Pancreas (tissue), 10 donors: ENCODE results near the gene STXBP5. TPM values are rescaled to one million over a fixed set of nuclear protein-coding genes. Genes with fewer than 3 reads are reported as not detected.
A peak's percentile ranks its signal among the peaks of the same experiment; 100 is the strongest.

Experiments used
- ATAC-seq, 4 donors: fragments of 200-7000 bp; cut with Tn5 transposase; one replicate each; pipeline versions ENCODE4 v1.8.0 to v1.9.1; 2020; ENCODE audit warnings: mild to moderate bottlenecking in 4 of 4, moderate library complexity in 4 of 4
- DNase-seq, 6 donors: peaks; one replicate each; pipeline ENCODE4 v3.0.0-alpha.2; 2020
- FAIRE-seq: peaks from 2 replicates; lab custom pipeline; 2012; peaks lifted over from hg19 to GRCh38; lab: Jason Lieb, UNC
- H3K27ac ChIP-seq, 4 donors: fragments of 200-600 bp; sonication (generic); 1 replicate in 3 of 4; 2 replicates in 1 of 4; pipeline versions ENCODE4 v1.5.0 to v1.8.0; 2020
- H3K27me3 ChIP-seq, 4 donors: fragments of 200-600 bp; one replicate each; pipeline ENCODE4 v1.8.0; 2021
- H3K36me3 ChIP-seq, 3 donors: fragments of 200-600 bp; sonication (generic) in 1 of 3; one replicate each; pipeline versions ENCODE4 v1.5.0 to v1.8.0; 2020 to 2021
- H3K4me1 ChIP-seq, 3 donors: fragments of 200-600 bp; one replicate each; pipeline ENCODE4 v1.8.0; 2021
- H3K4me3 ChIP-seq, 4 donors: fragments of 200-600 bp; sonication (generic) in 2 of 4; one replicate each; pipeline versions ENCODE4 v1.5.0 to v1.8.0; 2020 to 2021
- H3K9me3 ChIP-seq, 4 donors: fragments of 200-600 bp; one replicate each; pipeline ENCODE4 v1.8.0; 2021
- CTCF ChIP-seq, 4 donors: fragments of 200-600 bp; sonication (generic) in 3 of 4; IDR thresholded peaks; one replicate each; pipeline versions ENCODE4 v1.5.0 to v1.8.0; 2021; ENCODE audit warnings: antibody characterized with exemption in 4 of 4
- WGBS, 2 donors: extraction: QIAGEN DNeasy Blood & Tissue Kit; methylation state at CpG; one replicate each; pipeline ENCODE4 v1.1.7; 2013; 5-methylcytosine and 5-hydroxymethylcytosine counted together
- intact Hi-C, 3 donors: fragments of 100-400 bp; cut with DNase I; formaldehyde crosslinking; loops; one replicate each; pipeline versions ENCODE4 v1.11.1 to v1.14.2; 2022
- polyA plus RNA-seq, 2 donors: library from polyadenylated mRNA; stranded (reverse); fragments of 200-250 nt; gene quantifications; one replicate each; pipeline ENCODE4 v1.2.3, GENCODE V29; 2013
- total RNA-seq, 6 donors: library from RNA; stranded (reverse); fragmentation: NEBNext Ultra II Directional in 4 of 6; extraction: Animal tissue kit (Norgen Biotek cat#: 25700) in 4 of 6; gene quantifications; one replicate each; pipeline versions ENCODE4 v1.2.1 to v1.2.4, GENCODE V29; 2021 to 2023
- donor health status: healthy with polysubstance abuse.
- donor health status: DM: no; HTN: no; CAD: no; lungs with moderate emphysema.
- donor health status: DM: no; HTN: no; CAD: no.
- donor health status: control.
- donor health status: control.
- donor health status: Bipolar disorder and iron deficiency.
- donor health status: DM: yes; HTN: yes; CAD: no.
- donor health status: DM: no; HTN: no; CAD: no.
- donor health status: DM: no; HTN: no; CAD: no.
- donor health status: DM: yes; HTN: yes; CAD: no.

The STXBP5 gene
- total and polyA plus RNA-seq, 8 donors, result 11.9 to 25.8 (median 23.1) TPM

GRCh38 chr6:147304016-147304415 lies 99.8 kb downstream of the STXBP5 start:
- no peak for FAIRE-seq
- 99 to 100% methylated on average over 4 of the region's 4 CpGs for WGBS, 2 donors
- no peak for DNase-seq
- no peaks in the 10 kb centered on the region for H3K9me3 ChIP-seq
- no peaks in the 10 kb centered on the region for H3K27me3 ChIP-seq
- no peak for TF ChIP-seq CTCF (IDR thresholded peaks at IDR 0.05)
- H3K4me1 ChIP-seq, result no peaks in the 10 kb centered on the region
- no peak overlapping the region for H3K4me3 ChIP-seq
- no peak for ATAC-seq
- no peak overlapping the region for H3K27ac ChIP-seq
- intact Hi-C loops, result no loop called here
- peaks cover 0 to 22% (median 3%) of the 10 kb centered on the region in 3 donors for H3K36me3 ChIP-seq

DNA sequence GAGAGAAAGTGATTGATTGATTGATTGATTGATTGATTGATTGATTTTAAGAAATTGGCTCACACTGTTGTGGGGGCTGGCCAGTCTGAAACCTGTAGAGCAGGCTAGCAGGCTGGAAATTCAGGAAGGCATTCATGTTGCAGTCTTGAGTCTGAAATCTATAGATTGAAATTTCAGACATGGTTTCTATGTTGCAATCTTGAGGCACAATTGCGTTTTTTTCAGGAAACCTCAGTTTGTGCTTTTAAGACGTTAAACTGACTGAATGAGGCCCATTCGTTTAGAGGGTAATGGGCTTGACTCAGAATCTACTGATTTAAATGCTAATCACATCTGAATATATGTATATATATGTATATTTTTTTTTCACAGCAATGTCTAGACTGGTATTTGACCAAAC lies 106.3 kb downstream of the STXBP5 start:
- 93 to 96% methylated on average over 3 of the region's 3 CpGs for WGBS, 2 donors
- no peak for TF ChIP-seq CTCF (IDR thresholded peaks at IDR 0.05)
- no peak overlapping the region for H3K4me3 ChIP-seq
- no peak overlapping the region for H3K27ac ChIP-seq
- H3K36me3 ChIP-seq, result peaks cover 0 to 10% (median 0%) of the 10 kb centered on the region in 3 donors
- H3K27me3 ChIP-seq, result no peaks in the 10 kb centered on the region
- no peaks in the 10 kb centered on the region for H3K4me1 ChIP-seq
- ATAC-seq (no peak), FAIRE-seq (no peak), DNase-seq (no peak)
- no peaks in the 10 kb centered on the region for H3K9me3 ChIP-seq
- intact Hi-C loops, result no loop called here

DNA sequence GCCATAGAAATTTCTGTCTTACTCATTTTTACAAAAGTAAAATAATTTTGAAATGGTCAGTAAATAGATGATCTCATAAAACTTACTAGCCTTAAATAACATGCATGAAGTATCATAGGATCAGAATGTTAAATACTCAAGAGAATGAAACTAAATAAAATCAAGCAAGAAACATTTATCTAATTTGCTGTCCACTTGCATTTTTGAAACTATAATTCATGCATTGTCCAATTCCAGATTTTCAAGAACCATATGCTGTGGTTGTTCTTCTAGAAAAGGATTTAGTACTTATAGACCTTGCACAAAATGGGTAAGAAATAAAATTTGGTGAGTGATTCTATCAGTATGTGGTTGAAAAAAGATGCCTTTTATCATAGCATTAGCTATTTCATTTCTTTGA lies 107.0 kb downstream of the STXBP5 start:
- no peak for ATAC-seq
- H3K27me3 ChIP-seq, result no peaks in the 10 kb centered on the region
- H3K4me1 ChIP-seq, result no peaks in the 10 kb centered on the region
- intact Hi-C loops, result no loop called here
- TF ChIP-seq CTCF (IDR thresholded peaks at IDR 0.05), result no peak
- peaks cover 0 to 17% (median 0%) of the 10 kb centered on the region in 3 donors for H3K36me3 ChIP-seq
- FAIRE-seq, result no peak
- H3K27ac ChIP-seq, result no peak overlapping the region
- no peak for DNase-seq
- H3K9me3 ChIP-seq, result no peaks in the 10 kb centered on the region
- no peak overlapping the region for H3K4me3 ChIP-seq

- intact Hi-C loops, result no loop called here
- H3K27me3 ChIP-seq, result no peaks in the 10 kb centered on the region
- ATAC-seq, result no peak
- TF ChIP-seq CTCF (IDR thresholded peaks at IDR 0.05), result no peak
- no peak overlapping the region for H3K27ac ChIP-seq
- H3K4me1 ChIP-seq, result no peaks in the 10 kb centered on the region
- WGBS, 2 donors, result 80 to 81% methylated on average over 2 of the region's 2 CpGs
- no peak for FAIRE-seq
- no peaks in the 10 kb centered on the region for H3K9me3 ChIP-seq
- DNase-seq, result no peak
- H3K4me3 ChIP-seq, result no peak overlapping the region
- H3K36me3 ChIP-seq, result peaks cover 0 to 26% (median 0%) of the 10 kb centered on the region in 3 donors
These were observed 117.0 kb downstream of the STXBP5 start for GRCh38 chr6:147321260-147321659.

DNA sequence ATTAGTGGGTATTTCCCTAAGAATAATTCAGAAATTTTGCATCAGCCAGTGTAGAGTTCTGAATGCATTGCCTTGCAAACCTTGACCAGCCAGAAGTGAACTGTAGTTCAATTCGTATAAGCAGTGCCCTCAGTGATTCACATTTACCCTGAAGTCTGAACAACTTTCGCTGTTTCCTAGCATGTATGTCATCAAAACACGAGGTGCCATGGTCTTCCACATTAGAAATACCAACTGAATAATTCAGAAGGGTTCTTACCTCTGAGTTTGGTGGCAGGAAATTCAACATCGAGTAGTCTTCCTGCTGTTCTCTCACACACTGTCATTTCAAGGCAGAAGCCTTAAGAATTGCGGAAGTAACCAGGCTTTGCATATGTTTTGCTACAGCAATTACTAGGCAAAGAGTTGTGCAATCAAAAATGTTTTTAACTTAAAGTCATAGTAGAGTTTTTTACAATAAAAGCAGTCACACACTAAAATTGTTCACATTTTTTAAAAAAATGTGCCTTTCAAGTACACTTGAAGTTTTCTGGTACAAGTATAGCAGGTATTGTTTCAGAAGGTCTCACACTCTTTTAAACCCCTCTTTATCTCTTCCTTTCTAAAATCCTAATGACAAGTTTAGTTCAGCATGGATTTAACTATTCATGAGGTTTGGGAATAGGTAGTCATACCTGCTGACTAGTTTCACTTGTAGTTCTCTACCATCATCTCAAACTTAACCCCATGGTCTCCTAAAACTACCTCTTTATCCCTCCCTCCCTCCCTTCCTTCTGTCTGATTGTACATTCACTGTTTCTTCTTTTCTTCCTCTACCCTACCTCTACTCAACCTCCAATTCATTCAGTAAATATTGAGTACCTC lies 118.3 kb downstream of the STXBP5 start:
- 86 to 87% methylated on average over 5 of the region's 5 CpGs for WGBS, 2 donors
- Histone ChIP-seq H3K4me1 (no peaks in the 10 kb centered on the region), H3K9me3 (no peaks in the 10 kb centered on the region), H3K27ac (peak overlapping the region in 1 of 4 donors; percentile 29), H3K36me3 (peaks cover 0 to 25% (median 3%) of the 10 kb centered on the region in 3 donors), H3K27me3 (no peaks in the 10 kb centered on the region), H3K4me3 (no peak overlapping the region)
- no peak for TF ChIP-seq CTCF (IDR thresholded peaks at IDR 0.05)
- DNase-seq (no peak), ATAC-seq (peak in 2 of 4 donors; percentile 66 to 78), FAIRE-seq (no peak)
- intact Hi-C loops, result no loop called here
